HK-2 (cell line): Measurements from ENCODE around the gene TMEM81.

Source experiments
- DNase-seq: peaks from one replicate; pipeline ENCODE4 v3.0.0-alpha.2; 2018; ENCODE audit not compliant: unreplicated experiment

Gene TMEM81

GRCh38 chr1:205059660-205060059, 24.6 kb downstream of the TMEM81 start:
- no peak for DNase-seq

GRCh38 chr1:205058853-205059252, 25.4 kb downstream of the TMEM81 start:
- DNase-seq: no peak

GRCh38 chr1:205057808-205058575, 26.3 kb downstream of the TMEM81 start:
- no peak for DNase-seq

GRCh38 chr1:205056956-205057568, 27.2 kb downstream of the TMEM81 start:
- no peak for DNase-seq

- no peak for DNase-seq
Observed at GRCh38 chr1:205056188-205056611, 28.1 kb downstream of the TMEM81 start.

- DNase-seq: no peak
Observed at GRCh38 chr1:205054013-205054412, 30.2 kb downstream of the TMEM81 start.

GRCh38 chr1:205053296-205053695, 31.0 kb downstream of the TMEM81 start:
- no peak for DNase-seq

- no peak for DNase-seq
Observed at GRCh38 chr1:205052690-205053089, 31.6 kb downstream of the TMEM81 start.

- DNase-seq: no peak
Observed at GRCh38 chr1:205049479-205049878, 34.8 kb downstream of the TMEM81 start.

- DNase-seq: no peak
Observed at GRCh38 chr1:205048382-205048781, 35.9 kb downstream of the TMEM81 start.

- DNase-seq: no peak
Observed at GRCh38 chr1:205047764-205048231, 36.5 kb downstream of the TMEM81 start.

GRCh38 chr1:205046870-205047269, 37.4 kb downstream of the TMEM81 start:
- no peak for DNase-seq

- DNase-seq: no peak
Observed at GRCh38 chr1:205045146-205045545, 39.1 kb downstream of the TMEM81 start.

- DNase-seq: no peak
Observed at GRCh38 chr1:205044741-205045140, 39.5 kb downstream of the TMEM81 start.

- DNase-seq: no peak
Observed at GRCh38 chr1:205043866-205044265, 40.4 kb downstream of the TMEM81 start.

GRCh38 chr1:205042911-205043806, 41.1 kb downstream of the TMEM81 start, which contains the start of gene CNTN2:
CNTN2 (plus strand) TSS chr1:205043212; CDS start chr1:205053186, 9,974 bp downstream.
- no peak for DNase-seq

GRCh38 chr1:205041998-205042910, 42.0 kb downstream of the TMEM81 start:
- DNase-seq: no peak

- no peak for DNase-seq
Observed at GRCh38 chr1:205041001-205041715, 43.1 kb downstream of the TMEM81 start.

- no peak for DNase-seq
Observed at GRCh38 chr1:205038132-205038786, 46.0 kb downstream of the TMEM81 start.

GRCh38 chr1:205037539-205037938, 46.7 kb downstream of the TMEM81 start:
- no peak for DNase-seq
